Fibroblast of lung (primary cell): ENCODE measurements around the gene SEMA3D.

Experiments
- CTCF ChIP-seq, 2 donors: IDR thresholded peaks in 1 of 2; conservative IDR thresholded peaks in 1 of 2; 1 replicate in 1 of 2; 2 replicates in 1 of 2; pipeline ENCODE4 v1.5.1; 2011 to 2012; ENCODE audit warnings: low read length in 2 of 2, control low read depth in 1 of 2, inconsistent platforms in 1 of 2, low read depth in 1 of 2, mild to moderate bottlenecking in 1 of 2
- EZH2 ChIP-seq: IDR thresholded peaks from 2 replicates; pipeline ENCODE4 v1.5.1; 2012; ENCODE audit warnings: low read length, control low read depth, mild to moderate bottlenecking; ENCODE audit errors: missing control alignments

- no peak for TF ChIP-seq CTCF (conservative IDR thresholded peaks at IDR 0.05 in 1 of 2, IDR thresholded peaks at IDR 0.05 in 1 of 2; ENCODE audit: low read depth in 1 of 2, low read length in 2 of 2)
- no peak for TF ChIP-seq EZH2
Measured at GRCh38 chr7:85014936-85015660, 171.8 kb downstream of the SEMA3D start.
